ENCODE results near the gene PITPNC1. TPM values are rescaled to one million over a fixed set of nuclear protein-coding genes. Genes with fewer than 3 reads are reported as not detected.

Gene PITPNC1
- polyA plus RNA-seq, 1 donor from 2014 or later: 18.8 TPM

- Histone ChIP-seq H3F3A (ENCODE audit: insufficient read depth, low read length, poor library complexity, severe bottlenecking) (no peaks in the 10 kb centered on the region), H3K4me2 (ENCODE audit: low read length) (no peak overlapping the region), H3K27me3 (ENCODE audit: insufficient read depth, low read depth, low read length) (no peaks in the 10 kb centered on the region), H3K36me3 (ENCODE audit: insufficient read depth, low read length) (peaks cover 23% of the 10 kb centered on the region), H3K79me2 (replicated peaks; ENCODE audit: insufficient read depth, low read length) (no peaks in the 10 kb centered on the region), H3K9ac (ENCODE audit: low read length) (no peak overlapping the region), H3K9me3 (ENCODE audit: low read length) (peaks cover 5% of the 10 kb centered on the region), H2AFZ (ENCODE audit: low read depth, low read length) (no peak overlapping the region), H3K4me3 (ENCODE audit: low read length) (no peak overlapping the region), H3K9me2 (ENCODE audit: insufficient read depth, low read length) (no peaks in the 10 kb centered on the region), H4K20me1 (ENCODE audit: insufficient read depth) (no peaks in the 10 kb centered on the region), H3K27ac (ENCODE audit: low read length) (no peak overlapping the region)
- TF ChIP-seq SMC3 (conservative IDR thresholded peaks at IDR 0.05; ENCODE audit: poor library complexity) (no peak), TAF1 (IDR thresholded peaks at IDR 0.05; ENCODE audit: low read depth) (no peak)
Observed at GRCh38 chr17:67347826-67348225, 29.3 kb upstream of the PITPNC1 start.

GRCh38 chr17:67349420-67349819 is 27.7 kb upstream of the PITPNC1 start:
- no peaks in the 10 kb centered on the region for H3F3A ChIP-seq (ENCODE audit: insufficient read depth, low read length, poor library complexity, severe bottlenecking)
- no peaks in the 10 kb centered on the region for H3K79me2 ChIP-seq (replicated peaks; ENCODE audit: insufficient read depth, low read length)
- H3K9me2 ChIP-seq (ENCODE audit: insufficient read depth, low read length): no peaks in the 10 kb centered on the region
- H4K20me1 ChIP-seq (ENCODE audit: insufficient read depth): no peaks in the 10 kb centered on the region
- H3K4me3 ChIP-seq (ENCODE audit: low read length): no peak overlapping the region
- H3K36me3 ChIP-seq (ENCODE audit: insufficient read depth, low read length): peaks cover 23% of the 10 kb centered on the region
- no peak overlapping the region for H3K4me2 ChIP-seq (ENCODE audit: low read length)
- no peaks in the 10 kb centered on the region for H3K27me3 ChIP-seq (ENCODE audit: insufficient read depth, low read depth, low read length)
- TF ChIP-seq POLR2AphosphoS5 (IDR thresholded peaks at IDR 0.05) (no peak), EP300 (conservative IDR thresholded peaks at IDR 0.05; ENCODE audit: poor library complexity, severe bottlenecking) (no peak), REST (IDR thresholded peaks at IDR 0.05; ENCODE audit: borderline replicate concordance) (no peak), RAD21 (conservative IDR thresholded peaks at IDR 0.05) (no peak), TAF1 (IDR thresholded peaks at IDR 0.05; ENCODE audit: low read depth) (no peak)
- H2AFZ ChIP-seq (ENCODE audit: low read depth, low read length): no peak overlapping the region
- no peak overlapping the region for H3K27ac ChIP-seq (ENCODE audit: low read length)
- peaks cover 5% of the 10 kb centered on the region for H3K9me3 ChIP-seq (ENCODE audit: low read length)
- no peak overlapping the region for H3K9ac ChIP-seq (ENCODE audit: low read length)

GRCh38 chr17:67353161-67353560 is 23.9 kb upstream of the PITPNC1 start:
- Histone ChIP-seq H3K4me2 (ENCODE audit: low read length) (no peak overlapping the region), H3K9me3 (ENCODE audit: low read length) (peaks cover under 1% of the 10 kb centered on the region), H3K9me2 (ENCODE audit: insufficient read depth, low read length) (no peaks in the 10 kb centered on the region), H3K9ac (ENCODE audit: low read length) (no peak overlapping the region), H3K36me3 (ENCODE audit: insufficient read depth, low read length) (peaks cover 12% of the 10 kb centered on the region), H3K27ac (ENCODE audit: low read length) (no peak overlapping the region), H3K79me2 (replicated peaks; ENCODE audit: insufficient read depth, low read length) (no peaks in the 10 kb centered on the region), H3K4me3 (ENCODE audit: low read length) (no peak overlapping the region), H3F3A (ENCODE audit: insufficient read depth, low read length, poor library complexity, severe bottlenecking) (no peaks in the 10 kb centered on the region), H2AFZ (ENCODE audit: low read depth, low read length) (no peak overlapping the region), H4K20me1 (ENCODE audit: insufficient read depth) (no peaks in the 10 kb centered on the region), H3K27me3 (ENCODE audit: insufficient read depth, low read depth, low read length) (no peaks in the 10 kb centered on the region)
- no peak for TF ChIP-seq EZH2 (IDR thresholded peaks at IDR 0.05; ENCODE audit: borderline replicate concordance, insufficient read depth, low read length, poor library complexity, severe bottlenecking)
- no peak for TF ChIP-seq EP300 (conservative IDR thresholded peaks at IDR 0.05; ENCODE audit: poor library complexity, severe bottlenecking)
- no peak for TF ChIP-seq CTCF (IDR thresholded peaks at IDR 0.05; ENCODE audit: poor library complexity, severe bottlenecking)
- TF ChIP-seq REST (IDR thresholded peaks at IDR 0.05; ENCODE audit: borderline replicate concordance): no peak
- TF ChIP-seq POLR2AphosphoS5 (IDR thresholded peaks at IDR 0.05): no peak
- TF ChIP-seq MXI1 (conservative IDR thresholded peaks at IDR 0.05; ENCODE audit: poor library complexity, severe bottlenecking): no peak
- no peak for TF ChIP-seq TAF1 (IDR thresholded peaks at IDR 0.05; ENCODE audit: low read depth)
- no peak for TF ChIP-seq SMC3 (conservative IDR thresholded peaks at IDR 0.05; ENCODE audit: poor library complexity)
- no peak for TF ChIP-seq RAD21 (conservative IDR thresholded peaks at IDR 0.05)

All from neural cell (in vitro differentiated cells).